Measurements from ENCODE around the gene GTF2IRD1. TPM values are rescaled to one million over a fixed set of nuclear protein-coding genes. Genes with fewer than 3 reads are reported as not detected.
"Not testable (repeated sequence)": the region's sequence is repeated elsewhere in the genome, so short reads cannot be mapped to it uniquely, and the experiment has no call there.

Gene GTF2IRD1
- polyA plus RNA-seq, 3 donors from 2014 or later = not detected

DNA sequence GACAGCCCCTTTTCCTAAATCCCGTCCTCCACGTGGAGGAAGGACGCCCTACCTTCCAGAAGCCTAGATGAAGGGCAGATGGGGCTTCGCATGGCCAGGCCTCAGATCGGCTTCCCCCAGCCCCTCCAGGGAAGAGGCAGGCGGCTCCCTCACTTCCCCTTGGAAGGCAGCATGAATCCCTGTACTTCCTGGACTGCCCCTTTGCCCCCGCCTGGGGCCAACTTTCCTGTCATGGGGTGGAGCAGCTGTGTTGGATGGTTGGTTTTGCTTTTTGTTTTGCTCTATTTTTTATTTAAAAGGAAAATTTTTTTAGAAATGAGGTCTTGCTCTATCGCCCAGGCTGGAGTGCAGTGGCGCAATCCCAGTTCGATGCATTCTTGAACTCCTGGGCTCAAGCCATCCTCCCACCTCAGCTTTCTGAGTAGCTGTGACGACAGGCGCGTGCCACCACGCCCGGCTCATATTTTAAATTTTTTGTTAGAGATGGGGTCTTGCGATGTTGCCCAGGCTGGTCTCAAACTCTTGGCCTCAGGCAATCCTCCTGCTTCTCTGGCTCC, 27.2 kb downstream of the GTF2IRD1 start:
- Mint-ChIP-seq H3K4me1 (peaks cover 8 to 9% of the 10 kb centered on the region in 2 donors), H3K27ac (no peak overlapping the region), H3K36me3 (peaks cover 0 to 4% (median 0%) of the 10 kb centered on the region in 3 donors), H3K4me3 (peak overlapping the region in 1 of 5 donors; percentile 12), H3K27me3 (ENCODE audit: low read depth in 3 of 3) (peaks cover 2 to 4% (median 4%) of the 10 kb centered on the region in 3 donors), H3K9me3 (no peaks in the 10 kb centered on the region)
- DNase-seq = no peak

GRCh38 chr7:74481458-74482196, 27.9 kb downstream of the GTF2IRD1 start:
- Mint-ChIP-seq H3K27ac (no peak overlapping the region), H3K36me3 (peaks cover 0 to 4% (median 0%) of the 10 kb centered on the region in 3 donors), H3K4me3 (no peak overlapping the region), H3K9me3 (no peaks in the 10 kb centered on the region), H3K4me1 (peaks cover 8 to 9% of the 10 kb centered on the region in 2 donors), H3K27me3 (ENCODE audit: low read depth in 3 of 3) (peaks cover 2 to 4% (median 4%) of the 10 kb centered on the region in 3 donors)
- DNase-seq = no peak

DNA sequence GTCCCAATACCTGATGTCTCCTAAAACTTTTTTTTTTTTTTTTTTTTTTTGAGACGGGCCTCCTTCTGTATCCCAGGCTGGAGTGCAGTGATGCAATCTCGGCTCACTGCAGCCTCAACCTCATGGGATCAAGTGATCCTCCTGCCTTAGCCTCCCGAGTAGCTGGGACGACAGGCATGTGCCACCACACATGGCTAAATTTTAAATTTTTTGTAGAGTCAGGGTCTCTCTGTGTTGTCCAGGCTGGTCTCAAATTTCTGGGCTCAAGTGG, 28.4 kb downstream of the GTF2IRD1 start:
- DNase-seq = no peak
- Mint-ChIP-seq H3K27ac (no peak overlapping the region), H3K27me3 (ENCODE audit: low read depth in 3 of 3) (peaks cover 2 to 4% (median 4%) of the 10 kb centered on the region in 3 donors), H3K4me3 (no peak overlapping the region), H3K9me3 (no peaks in the 10 kb centered on the region), H3K4me1 (peaks cover 8 to 9% of the 10 kb centered on the region in 2 donors), H3K36me3 (peaks cover 0 to 4% (median 0%) of the 10 kb centered on the region in 3 donors)

DNA sequence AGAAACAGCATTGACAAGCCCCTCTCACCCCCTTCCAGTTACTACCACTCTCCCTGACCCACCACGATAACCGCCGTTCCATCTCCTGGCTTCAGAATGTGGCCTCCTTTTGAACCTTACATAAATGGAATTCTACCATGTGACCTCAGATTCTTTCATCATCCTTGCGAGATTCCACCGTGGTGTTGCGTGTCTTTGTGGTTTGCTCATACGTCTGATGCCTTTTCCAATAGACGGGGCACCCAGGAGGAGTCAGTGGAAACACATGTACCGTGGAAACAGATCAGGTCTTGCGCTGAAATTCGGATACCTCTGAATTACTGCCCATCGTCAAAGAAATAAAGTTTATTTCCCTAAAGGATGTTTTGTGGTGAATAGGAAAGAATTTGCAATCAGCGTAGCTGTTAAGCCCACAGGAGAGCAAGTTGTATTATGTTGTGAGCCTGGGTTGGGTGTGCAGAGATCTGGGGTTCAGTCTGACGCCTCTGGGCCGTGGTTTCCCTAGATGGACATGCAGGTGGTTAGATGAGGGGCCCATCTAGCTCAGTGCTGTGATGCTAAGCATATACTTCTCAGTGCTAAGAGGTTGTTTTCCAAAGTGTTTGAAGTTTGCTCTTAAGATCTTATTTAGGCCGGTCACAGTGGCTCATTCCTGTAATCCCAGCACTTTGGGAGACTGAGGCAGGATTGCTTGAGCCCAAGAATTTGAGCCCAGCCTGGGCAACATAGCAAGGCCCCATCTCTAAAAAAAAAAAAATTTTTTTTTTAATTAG, 29.1 kb downstream of the GTF2IRD1 start:
- peak overlapping the region in 1 of 6 donors; percentile 19 for H3K27ac Mint-ChIP-seq
- DNase-seq = no peak
- peaks cover 2 to 4% (median 4%) of the 10 kb centered on the region in 3 donors for H3K27me3 Mint-ChIP-seq (ENCODE audit: low read depth in 3 of 3)
- peaks cover 0 to 4% (median 0%) of the 10 kb centered on the region in 3 donors for H3K36me3 Mint-ChIP-seq
- no peaks in the 10 kb centered on the region for H3K9me3 Mint-ChIP-seq
- H3K4me3 Mint-ChIP-seq = peak overlapping the region in 1 of 5 donors; percentile 15
- H3K4me1 Mint-ChIP-seq = peaks cover 8 to 9% of the 10 kb centered on the region in 2 donors

GRCh38 chr7:74483402-74484336, 30.0 kb downstream of the GTF2IRD1 start:
- H3K9me3 Mint-ChIP-seq = no peaks in the 10 kb centered on the region
- H3K4me1 Mint-ChIP-seq = peaks cover 3 to 9% of the 10 kb centered on the region in 2 donors
- H3K36me3 Mint-ChIP-seq = peaks cover 0 to 4% (median 0%) of the 10 kb centered on the region in 3 donors
- no peak overlapping the region for H3K4me3 Mint-ChIP-seq
- H3K27me3 Mint-ChIP-seq (ENCODE audit: low read depth in 3 of 3) = peaks cover 2 to 6% (median 4%) of the 10 kb centered on the region in 3 donors
- DNase-seq = no peak
- H3K27ac Mint-ChIP-seq = no peak overlapping the region

DNA sequence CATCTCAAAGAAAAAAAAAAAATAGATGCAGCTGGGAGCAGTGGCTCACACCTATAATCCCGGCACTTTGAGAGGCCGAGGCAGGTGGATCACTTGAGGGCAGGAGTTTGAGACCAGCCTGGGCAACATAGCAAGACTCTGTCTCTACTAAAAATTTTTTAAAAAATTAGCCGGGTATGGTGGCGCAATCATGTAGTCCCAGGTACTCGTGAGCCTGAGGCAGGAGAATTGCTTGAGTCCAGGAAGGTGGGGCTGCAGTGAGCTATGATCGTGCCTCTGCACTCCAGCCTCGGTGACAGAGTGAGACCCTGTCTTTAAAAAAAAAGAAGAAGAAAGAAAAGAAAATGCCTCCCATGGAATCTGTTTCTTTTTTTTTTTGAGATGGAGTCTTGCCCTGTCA, 31.9 kb downstream of the GTF2IRD1 start:
- no peak for DNase-seq
- no peaks in the 10 kb centered on the region for H3K4me1 Mint-ChIP-seq
- peaks cover 2 to 5% (median 2%) of the 10 kb centered on the region in 3 donors for H3K27me3 Mint-ChIP-seq (ENCODE audit: low read depth in 3 of 3)
- peaks cover 0 to 4% (median 0%) of the 10 kb centered on the region in 3 donors for H3K36me3 Mint-ChIP-seq
- no peaks in the 10 kb centered on the region for H3K9me3 Mint-ChIP-seq
- no peak overlapping the region for H3K4me3 Mint-ChIP-seq
- H3K27ac Mint-ChIP-seq = no peak overlapping the region

GRCh38 chr7:74488518-74489030, 34.9 kb downstream of the GTF2IRD1 start:
- H3K36me3 Mint-ChIP-seq; H3K27ac Mint-ChIP-seq; H3K4me3 Mint-ChIP-seq; H3K9me3 Mint-ChIP-seq; H3K27me3 Mint-ChIP-seq (ENCODE audit: low read depth in 3 of 3); H3K4me1 Mint-ChIP-seq; DNase-seq: not testable (repeated sequence)

GRCh38 chr7:74489997-74490945, 36.6 kb downstream of the GTF2IRD1 start:
- H3K27me3 Mint-ChIP-seq (ENCODE audit: low read depth in 3 of 3) = peaks cover 2 to 5% (median 3%) of the 10 kb centered on the region in 3 donors
- DNase-seq = no peak
- no peaks in the 10 kb centered on the region for H3K36me3 Mint-ChIP-seq
- H3K9me3 Mint-ChIP-seq = no peaks in the 10 kb centered on the region
- no peak overlapping the region for H3K27ac Mint-ChIP-seq
- H3K4me3 Mint-ChIP-seq = no peak overlapping the region
- H3K4me1 Mint-ChIP-seq = no peaks in the 10 kb centered on the region

DNA sequence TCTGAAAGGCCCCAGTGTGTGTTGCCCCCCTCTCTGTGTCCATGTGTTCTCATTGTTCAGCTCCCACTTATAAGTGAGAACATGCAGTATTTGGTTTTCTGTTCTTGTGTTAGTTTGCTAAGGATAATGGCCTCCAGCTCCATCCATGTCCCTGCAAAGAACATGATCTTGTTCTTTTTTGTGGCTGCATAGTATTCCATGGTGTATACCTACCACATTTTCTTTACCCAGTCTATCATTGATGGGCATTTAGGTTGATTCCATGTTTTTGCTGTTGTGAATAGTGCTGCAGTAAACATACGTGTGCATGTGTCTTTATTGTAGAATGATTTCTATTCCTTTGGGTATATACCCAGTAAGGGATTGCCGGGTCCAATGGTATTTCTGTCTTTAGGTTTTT, 37.8 kb downstream of the GTF2IRD1 start:
- H3K27ac Mint-ChIP-seq; H3K27me3 Mint-ChIP-seq (ENCODE audit: low read depth in 3 of 3); H3K4me3 Mint-ChIP-seq; DNase-seq; H3K4me1 Mint-ChIP-seq; H3K9me3 Mint-ChIP-seq; H3K36me3 Mint-ChIP-seq: not testable (repeated sequence)

DNA sequence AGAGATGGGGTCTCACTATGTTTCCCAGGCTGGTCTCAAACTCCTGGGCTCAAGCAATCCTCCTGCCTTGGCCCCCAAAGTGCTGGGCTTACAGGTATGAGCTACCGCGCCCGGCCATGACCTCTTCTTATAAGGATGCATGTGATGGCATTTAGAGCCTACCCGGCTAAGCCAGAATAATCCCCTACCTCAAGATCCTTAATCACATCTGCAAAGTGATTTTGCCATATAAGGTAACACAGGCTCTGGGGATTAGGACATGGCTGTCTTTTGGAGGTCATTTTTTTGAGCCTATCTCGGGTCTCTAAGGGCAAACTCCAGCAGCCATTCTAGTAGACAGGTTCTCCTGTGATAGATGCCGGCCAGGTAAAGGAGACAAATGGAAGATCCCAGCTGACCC, 39.6 kb downstream of the GTF2IRD1 start:
- Mint-ChIP-seq H3K27ac (no peak overlapping the region), H3K4me3 (no peak overlapping the region), H3K27me3 (ENCODE audit: low read depth in 3 of 3) (peaks cover 2 to 5% (median 4%) of the 10 kb centered on the region in 3 donors), H3K36me3 (no peaks in the 10 kb centered on the region), H3K9me3 (no peaks in the 10 kb centered on the region), H3K4me1 (no peaks in the 10 kb centered on the region)
- DNase-seq = no peak

DNA sequence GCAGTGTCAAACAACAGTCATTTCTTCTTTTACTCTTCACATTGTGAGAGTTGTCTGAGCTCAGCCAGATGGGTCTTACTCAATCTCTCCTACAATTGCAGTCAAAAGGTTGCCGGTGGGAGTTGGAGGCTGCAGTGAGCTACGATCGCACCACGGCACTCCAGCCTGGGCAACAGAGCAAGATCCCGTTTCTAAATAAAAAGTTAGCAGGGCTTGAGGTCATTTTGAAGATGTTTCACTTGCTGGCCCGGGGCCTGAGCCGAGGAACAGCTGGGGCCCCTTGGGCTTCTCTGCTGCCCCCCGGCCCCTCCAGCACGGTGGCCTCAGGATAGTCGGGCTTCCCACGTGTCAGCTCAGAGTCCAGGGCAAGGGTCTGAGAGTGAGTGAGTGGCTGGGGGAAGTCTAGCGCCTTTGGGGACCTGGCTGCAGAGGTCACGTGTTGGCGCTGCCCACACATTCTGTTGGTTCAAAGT, 40.4 kb downstream of the GTF2IRD1 start:
- Mint-ChIP-seq H3K4me1 (no peaks in the 10 kb centered on the region), H3K36me3 (no peaks in the 10 kb centered on the region), H3K27me3 (ENCODE audit: low read depth in 3 of 3) (peaks cover 1 to 7% (median 2%) of the 10 kb centered on the region in 3 donors), H3K9me3 (no peaks in the 10 kb centered on the region), H3K27ac (no peak overlapping the region), H3K4me3 (no peak overlapping the region)
- no peak for DNase-seq

All from immature natural killer cell (primary cell).